Stimulated activated CD8-positive, alpha-beta memory T cell treated with anti-CD3 and anti-CD28 coated beads, Interleukin-4, amount 100 ng/mL, for 24 hours (primary cell): Measurements from ENCODE around the gene TBX1.
"Not testable (repeated sequence)": the region's sequence is repeated elsewhere in the genome, so short reads cannot be mapped to it uniquely, and the experiment has no call there.

Experiments used
- DNase-seq: peaks from one replicate; pipeline ENCODE4 v3.0.0-alpha.2; 2020; ENCODE audit warnings: low read depth

Gene TBX1

DNA sequence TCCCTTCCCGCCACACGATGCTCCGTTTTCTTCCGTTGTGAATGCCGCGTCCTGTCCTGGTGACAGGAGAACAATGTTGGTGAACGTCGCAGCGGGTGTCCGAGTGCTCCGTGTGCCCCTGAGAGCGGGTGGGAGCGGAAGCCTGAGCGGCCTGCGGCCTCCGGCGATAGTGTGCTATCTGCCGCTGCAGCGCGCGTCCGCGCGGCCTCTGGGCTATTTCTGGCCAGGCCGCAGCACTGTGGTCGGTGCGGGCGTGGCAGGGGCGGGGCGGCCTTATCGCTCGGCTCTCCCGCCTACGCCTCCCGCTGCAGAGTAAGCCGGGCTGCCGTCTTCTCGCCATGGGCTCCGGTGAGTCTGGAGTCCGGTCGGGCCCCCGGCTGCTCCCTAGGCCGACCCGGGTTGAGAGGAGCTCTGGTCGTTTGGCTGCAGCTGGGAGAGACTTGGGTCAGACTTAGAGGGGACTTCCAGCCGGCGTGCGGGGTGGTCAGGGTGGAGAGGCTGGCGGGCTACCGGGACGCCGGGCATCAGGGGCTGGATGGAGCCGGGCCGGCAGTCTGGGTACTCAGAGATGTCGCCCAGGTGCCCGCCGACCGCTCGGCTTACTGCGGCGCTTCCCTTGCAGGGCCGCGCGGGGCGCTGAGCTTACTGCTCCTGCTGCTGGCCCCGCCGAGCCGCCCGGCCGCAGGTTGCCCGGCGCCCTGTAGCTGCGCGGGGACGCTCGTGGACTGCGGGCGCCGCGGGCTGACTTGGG lies 37.2 kb upstream of the TBX1 start, which contains the start of gene GP1BB:
TSS of gene GP1BB (plus strand) at position 308 of the 751 bp plus-strand sequence. CDS start at position 339, 31 bp downstream.
- no peak for DNase-seq

DNA sequence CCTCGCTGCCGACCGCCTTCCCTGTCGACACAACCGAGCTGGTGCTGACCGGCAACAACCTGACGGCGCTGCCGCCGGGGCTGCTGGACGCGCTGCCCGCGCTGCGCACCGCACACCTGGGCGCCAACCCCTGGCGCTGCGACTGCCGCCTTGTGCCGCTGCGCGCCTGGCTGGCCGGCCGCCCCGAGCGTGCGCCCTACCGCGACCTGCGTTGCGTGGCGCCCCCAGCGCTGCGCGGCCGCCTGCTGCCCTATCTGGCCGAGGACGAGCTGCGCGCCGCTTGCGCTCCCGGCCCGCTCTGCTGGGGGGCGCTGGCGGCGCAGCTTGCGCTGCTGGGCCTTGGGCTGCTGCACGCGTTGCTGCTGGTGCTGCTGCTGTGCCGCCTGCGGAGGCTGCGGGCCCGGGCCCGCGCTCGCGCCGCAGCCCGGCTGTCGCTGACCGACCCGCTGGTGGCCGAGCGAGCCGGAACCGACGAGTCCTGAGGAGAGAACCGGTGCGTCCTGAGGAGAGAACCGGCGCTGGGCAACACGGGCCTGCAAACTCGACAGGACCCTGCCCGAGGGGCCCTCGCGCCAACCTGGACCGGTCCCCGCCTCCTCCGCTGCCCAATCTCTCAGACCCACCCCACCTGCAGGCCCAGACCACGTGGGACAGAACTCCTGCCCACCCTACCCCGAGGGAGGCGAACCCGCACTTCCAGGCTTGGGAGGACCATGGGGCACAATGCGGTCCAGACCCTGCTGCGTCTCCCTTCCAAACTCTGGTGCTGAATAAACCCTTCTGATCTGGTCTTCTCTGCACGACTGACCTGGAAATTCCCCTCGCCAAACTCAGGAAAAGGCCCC lies 36.4 kb upstream of the TBX1 start:
- DNase-seq: peak; percentile 21

DNA sequence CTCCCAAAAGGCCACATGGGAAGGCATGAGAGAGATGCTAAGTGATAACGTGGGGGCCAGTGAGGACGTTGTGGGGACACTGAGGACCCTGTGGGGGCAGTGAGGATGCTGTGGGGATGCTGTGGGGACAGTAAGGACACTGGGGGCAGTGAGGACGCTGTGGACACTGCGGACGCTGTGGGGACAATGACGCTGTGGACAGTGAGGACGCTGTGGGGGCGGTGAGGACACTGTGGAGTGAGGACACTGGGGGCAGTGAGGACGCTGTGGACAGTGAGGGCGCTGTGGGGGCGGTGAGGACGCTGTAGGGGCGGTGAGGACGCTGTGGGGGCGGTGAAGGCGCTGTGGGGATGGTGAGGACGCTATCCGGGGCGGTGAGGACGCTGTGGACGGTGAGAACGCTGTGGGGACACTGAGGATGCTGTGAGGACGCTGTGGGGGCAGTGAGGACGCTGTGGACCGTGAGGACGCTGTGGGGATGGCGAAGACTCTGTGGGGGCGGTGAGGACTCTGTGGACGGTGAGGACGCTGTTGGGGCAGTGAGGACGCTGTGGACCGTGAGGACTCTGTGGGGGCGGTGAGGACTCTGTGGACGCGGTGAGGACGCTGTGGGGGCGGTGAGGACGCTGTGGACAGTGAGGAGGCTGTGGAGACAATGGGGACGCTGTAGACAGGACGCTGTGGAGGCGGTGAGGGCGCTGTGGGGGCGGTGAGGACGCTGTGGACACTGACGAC lies 35.5 kb upstream of the TBX1 start:
- no peak for DNase-seq

DNA sequence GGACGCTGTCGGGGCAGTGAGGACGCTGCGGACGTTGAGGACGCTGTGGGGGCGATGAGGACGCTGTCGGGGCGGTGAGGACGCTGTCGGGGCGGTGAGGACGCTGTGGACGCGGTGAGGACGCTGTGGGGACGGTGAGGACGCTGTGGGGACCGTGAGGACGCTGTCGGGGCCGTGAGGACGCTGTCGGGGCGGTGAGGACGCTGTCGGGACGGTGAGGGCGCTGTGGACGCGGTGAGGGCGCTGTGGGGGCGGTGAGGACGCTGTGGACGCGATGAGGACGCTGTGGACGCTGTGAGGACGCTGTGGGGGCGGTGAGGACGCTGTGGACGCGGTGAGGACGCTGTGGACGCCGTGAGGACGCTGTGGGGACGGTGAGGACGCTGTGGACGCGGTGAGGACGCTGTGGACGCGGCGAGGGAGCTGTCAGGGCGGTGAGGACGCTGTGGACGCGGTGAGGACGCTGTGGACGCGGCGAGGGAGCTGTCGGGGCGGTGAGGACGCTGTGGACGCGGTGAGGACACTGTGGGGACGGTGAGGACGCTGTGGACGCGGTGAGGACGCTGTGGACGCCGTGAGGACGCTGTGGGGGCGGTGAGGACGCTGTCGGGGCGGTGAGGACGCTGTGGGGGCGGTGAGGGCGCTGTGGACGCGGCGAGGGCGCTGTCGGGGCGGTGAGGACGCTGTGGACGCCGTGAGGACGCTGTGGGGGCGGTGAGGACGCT lies 34.4 kb upstream of the TBX1 start:
- DNase-seq: not testable (repeated sequence)

DNA sequence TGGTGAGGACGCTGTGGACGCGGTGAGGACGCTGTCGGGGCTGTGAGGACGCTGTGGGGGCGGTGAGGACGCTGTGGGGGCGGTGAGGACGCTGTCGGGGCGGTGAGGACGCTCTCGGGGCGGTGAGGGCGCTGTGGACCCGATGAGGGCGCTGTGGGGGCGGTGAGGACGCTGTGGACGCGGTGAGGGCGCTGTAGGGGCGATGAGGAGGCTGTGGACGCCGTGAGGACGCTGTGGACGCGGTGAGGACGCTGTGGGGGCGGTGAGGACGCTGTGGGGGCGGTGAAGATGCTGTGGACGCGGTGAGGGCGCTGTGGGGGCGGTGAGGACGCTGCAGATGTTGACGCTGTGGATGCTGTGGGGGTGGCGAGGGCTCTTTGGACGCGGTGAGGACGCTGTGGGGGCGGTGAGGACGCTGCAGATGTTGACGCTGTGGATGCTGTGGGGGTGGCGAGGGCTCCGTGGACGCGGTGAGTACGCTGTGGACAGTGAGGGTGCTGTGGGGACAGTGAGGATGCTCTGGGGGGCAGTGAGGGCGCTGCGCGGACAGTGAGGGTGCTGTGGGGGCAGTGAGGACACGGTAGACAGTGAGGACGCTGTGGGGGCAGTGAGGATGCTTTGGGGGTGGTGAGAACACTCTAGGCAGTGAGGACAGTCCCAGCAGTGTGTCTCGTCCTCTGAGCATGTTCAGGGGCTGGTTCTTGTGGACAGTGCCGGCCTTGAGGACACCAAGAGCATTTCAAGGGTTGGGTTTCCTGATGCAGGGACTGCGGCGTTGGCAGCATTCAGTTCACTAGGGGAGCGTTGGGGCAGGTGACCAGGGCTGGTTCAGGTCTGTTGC lies 33.0 kb upstream of the TBX1 start:
- no peak for DNase-seq

DNA sequence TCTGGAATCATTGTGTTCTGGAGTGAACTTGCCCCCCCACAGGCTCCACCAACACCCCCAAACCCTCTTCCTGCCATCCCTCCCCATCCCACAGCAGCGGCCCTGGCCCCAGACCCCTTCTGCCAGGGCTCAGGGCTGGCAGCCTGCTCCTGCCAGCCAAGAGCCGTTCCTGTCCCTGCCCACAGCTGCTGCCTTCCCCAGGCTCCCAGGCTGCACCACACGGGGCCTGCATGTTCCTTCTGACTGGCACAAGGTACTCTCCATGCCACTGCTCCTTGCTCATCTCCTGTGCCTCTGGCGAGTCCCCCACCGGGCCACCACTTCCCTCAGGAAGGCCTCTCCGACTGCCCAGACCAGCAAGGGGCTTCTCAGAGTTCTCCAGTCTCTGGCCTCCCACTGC lies 32.3 kb upstream of the TBX1 start:
- no peak for DNase-seq

DNA sequence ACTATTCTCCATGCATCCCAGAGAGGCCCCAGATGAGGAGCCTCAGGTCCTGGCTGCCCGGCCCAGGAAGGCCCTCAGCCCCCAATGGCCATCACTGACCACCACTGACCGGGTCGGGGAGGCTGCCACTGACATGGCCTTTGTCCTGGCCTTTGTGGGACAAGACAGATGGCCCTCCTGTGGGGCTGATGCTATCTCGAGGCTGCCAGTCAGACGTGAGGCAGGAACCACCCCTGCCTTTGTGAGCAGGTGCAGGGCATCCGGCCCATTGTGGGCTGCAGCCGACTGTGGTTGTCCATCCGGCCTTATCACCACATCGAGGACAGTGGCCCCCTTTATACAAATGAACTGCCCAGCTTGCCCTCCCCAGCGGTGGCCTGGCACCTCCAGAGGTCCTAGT lies 31.7 kb upstream of the TBX1 start:
- no peak for DNase-seq

DNA sequence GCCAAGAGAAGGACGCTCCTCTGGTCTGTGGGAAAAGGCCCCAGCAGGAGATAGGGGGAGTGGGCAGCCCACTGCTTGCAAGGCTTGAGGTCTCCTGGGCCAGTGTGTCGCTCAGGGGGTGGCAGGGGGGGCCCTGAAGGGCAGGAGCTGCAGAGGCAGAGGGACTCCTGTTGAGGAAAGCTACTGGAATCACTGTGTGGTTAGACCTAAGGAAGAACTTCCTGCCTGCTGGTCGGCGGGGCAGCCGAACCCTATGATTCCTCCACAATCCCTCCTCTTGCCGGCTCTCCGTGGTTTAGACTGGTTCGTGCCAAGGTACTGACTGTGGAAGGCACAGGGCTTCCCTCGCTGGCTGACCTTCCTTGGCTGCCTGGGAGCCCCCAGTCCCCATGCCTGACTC lies 31.1 kb upstream of the TBX1 start:
- DNase-seq: no peak

DNA sequence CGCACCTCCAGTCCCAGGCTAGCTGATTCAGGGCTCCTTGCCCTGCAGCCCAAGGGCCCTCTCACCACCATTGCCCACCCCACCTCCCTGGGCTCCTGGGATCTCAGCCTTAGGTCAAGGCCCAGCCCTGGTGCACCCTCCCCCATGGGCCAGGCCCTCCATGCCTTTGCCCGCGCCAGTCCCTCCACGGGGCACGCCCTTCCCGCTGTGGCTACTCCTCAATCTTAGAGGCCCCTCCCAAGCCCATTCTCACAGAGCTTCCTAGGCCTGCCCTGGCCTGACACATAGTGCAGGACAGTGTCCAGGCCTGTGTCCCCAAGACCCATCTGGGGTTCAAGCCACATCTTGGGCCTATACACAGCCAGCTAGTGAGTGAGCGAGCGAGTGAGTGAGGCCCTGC lies 30.4 kb upstream of the TBX1 start:
- no peak for DNase-seq

DNA sequence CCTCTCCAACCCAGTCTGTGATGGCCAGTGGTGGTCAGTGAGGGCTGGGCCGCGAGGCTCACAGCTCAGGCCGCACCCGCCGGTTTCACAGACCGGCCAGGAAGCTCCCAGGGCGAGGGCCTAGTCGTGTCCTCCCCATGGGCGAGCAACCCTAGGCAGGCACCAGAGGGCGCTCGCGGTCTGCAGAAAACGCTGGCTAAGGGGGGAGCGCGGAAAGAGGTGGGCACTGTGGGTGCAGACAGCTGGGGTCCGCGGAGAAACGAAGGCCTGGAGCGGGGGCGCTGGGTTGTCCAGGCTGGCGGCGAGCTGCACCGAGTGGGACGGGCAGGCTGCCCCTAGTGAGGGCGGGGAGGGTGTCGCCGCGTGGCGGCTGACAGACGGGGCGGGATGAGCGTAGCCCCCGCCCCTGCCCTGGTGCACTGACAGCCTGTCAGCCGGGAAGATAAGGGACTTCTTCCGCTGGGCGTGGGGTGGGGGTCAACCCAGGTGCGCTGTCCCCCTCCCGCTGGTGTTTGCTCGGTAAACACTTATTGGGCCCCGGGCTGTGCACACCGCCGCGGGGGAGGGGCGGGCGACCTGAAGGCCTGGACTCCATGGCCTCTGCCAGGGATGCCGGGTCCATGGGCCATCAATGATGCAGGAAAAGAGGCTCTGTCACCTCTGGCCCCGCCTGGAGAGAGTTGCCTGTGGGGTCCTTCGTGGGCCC lies 29.8 kb upstream of the TBX1 start:
- peak; percentile 76 for DNase-seq

DNA sequence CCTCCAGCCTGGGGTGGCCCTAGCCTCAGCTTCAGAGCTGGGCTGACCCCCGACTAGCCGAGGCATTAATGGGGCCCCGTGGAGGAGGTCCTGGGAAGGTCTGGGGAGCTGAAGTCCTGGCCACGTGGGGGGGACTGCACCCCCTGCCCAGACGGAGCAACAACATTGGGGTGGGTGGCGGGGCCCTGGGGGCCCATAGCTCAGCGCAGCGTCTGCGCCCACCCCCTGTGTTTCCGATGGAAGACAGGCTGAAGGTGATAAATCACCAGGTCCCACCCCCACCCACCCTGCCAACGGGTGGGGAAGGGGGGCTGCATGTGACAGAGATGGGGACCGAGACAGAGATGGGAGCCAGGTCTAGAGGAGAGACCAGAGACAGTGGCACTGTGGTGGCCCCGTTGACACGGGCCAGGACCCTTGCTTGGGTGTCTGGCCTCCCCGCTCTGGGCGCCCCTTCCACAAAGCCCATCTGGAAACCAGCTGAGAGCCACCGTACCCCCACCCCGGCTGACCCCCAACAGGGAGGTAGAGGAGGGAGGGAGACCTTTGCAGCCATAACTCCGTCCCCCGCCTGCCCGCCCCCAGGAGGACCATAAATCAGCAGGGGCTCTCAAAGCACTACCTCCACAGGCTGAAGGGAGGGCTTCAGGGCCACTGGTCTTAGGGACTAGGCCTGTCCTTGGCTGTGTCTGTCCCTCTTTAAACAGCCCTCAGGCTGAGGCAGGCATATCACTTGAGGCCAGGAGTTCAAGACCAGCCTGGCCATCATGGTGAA lies 29.0 kb upstream of the TBX1 start:
- DNase-seq: no peak

DNA sequence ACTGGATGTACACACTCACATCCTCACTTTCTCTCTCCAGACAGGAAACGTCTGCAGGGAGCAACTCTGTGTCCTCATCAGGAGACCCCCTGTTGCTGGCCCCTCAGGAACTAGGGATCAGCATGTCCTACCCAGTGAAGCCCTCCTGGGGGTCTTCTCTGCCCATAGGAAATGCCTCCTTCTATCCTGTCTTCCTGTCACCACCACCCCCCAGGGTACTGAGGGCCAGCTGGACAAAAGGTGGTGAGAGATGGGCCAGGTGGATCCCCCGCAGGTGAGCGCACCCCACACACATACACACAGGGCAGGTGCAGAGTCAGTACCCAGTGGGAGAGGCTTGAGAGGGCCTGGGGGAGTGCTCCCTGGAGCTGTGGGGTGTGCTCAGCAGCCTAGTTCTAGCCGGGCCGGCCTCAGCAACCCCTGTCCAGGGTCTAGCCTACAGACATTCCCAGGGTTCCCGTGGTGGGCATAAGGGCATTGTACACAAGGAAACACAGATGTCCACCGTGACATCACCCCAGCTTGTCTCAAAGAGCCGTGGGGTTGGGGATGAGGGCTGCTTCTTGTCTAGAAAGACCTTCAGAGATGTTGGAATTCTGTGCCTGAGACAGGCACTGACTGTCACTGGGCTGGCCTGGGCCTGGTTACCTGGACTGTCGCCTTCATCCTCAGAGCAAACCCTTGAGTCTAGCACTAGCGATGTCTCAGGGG lies 28.0 kb upstream of the TBX1 start:
- DNase-seq: no peak

DNA sequence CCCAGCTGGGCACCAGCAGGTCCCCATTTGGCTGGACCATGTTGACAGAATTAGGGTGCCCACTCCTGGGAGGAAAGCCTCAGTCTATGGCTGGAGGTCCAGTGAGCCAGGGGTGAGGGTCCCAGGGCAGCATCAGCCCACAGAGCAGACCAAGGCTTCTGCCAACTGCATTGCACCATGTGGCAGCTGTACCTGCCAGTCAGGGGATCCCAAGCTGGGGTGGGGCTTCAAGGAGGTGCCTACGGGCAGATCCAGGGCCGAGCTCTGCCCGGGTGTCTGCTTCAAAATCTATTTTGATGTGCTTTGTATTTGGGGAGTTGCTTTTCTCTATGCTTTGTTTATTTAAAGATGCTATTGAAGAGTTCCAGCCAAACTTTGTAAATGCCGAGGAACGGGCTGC lies 26.8 kb upstream of the TBX1 start:
- no peak for DNase-seq

DNA sequence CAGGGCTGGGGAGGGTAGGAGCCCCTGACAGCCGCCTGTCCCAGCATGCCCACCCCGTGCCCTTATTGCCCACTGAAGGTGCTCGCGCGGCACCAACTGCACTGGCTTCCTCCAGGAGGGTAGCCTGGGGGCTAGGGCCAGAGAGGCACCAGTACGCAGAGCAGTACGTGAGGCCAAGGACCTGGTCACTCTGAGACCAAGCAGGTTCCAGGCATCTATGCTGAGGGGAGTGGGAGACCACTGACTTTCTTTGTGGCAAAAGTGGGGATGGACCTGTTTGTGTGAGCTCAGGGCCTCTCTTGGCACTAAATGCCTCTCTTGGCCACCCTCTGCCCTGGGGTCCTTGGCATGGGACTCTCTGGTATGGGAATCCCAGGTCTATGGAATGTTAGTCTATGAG lies 26.4 kb upstream of the TBX1 start:
- no peak for DNase-seq

DNA sequence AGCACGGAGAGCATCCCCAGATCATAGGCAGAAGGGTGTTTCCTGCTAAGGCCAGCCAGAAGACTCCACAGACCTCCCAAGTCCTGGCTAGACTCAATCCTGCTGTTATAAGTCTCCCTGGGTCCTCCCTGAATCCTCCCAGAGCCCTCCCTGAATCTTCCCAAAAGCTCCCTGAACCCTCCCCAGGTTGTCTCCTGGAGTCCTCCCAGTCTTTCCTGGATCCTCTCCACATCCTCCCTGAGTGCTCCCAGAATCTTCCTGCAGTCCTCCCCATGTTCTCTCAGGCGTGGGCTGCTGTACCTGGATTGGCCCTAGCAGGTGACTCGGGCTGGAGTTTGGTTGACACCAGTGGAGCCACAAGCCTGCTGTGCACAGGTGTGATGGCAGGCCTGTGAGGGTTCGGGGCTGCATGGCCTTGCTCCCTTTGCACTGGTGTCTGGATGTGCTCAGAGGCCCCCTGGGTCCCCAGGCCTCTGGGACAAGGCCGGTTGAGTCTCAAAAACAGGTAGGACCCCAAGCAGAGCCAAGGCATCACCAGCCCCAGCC lies 25.7 kb upstream of the TBX1 start:
- DNase-seq: no peak

DNA sequence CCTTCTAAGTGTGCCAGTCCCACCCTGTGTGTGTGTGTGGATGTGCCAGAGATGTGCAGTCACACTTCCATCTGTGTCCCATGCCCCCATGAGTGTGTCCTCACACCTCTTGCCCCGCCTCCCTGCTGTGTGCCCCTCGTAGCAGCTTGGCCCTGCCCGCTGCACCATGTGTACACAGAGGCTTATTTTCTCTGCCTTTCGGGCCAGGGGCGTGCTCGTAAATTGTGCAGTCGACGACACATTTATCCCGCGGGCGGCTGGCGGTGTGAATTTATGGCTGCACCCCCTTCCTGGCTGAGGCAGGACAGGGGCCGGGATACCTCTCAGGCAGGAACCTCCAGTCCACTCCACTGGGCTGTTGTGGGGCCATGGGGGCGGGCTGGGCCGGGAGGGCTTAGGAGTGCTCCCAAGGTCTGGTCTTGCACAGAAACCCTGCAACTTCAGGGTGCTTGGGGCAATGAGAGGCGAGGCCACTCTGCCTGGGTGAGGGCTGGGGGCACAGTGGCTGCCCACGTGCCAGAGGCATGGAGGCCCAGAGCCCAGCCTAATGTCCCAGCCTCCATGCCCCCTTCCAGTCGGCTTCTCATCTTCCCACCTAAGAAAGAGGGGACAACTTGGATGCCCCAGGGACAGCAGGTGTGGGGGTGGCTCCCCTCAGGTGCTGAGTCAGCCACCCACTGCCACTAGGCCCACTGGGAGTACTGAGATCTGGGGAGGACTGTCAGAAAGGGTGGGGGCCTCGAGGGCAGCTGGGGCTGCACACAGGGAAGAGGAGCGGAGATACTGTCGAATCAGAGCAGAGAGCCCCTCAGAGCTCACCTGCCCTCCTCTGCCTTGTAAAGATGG lies 24.7 kb upstream of the TBX1 start:
- DNase-seq: no peak

DNA sequence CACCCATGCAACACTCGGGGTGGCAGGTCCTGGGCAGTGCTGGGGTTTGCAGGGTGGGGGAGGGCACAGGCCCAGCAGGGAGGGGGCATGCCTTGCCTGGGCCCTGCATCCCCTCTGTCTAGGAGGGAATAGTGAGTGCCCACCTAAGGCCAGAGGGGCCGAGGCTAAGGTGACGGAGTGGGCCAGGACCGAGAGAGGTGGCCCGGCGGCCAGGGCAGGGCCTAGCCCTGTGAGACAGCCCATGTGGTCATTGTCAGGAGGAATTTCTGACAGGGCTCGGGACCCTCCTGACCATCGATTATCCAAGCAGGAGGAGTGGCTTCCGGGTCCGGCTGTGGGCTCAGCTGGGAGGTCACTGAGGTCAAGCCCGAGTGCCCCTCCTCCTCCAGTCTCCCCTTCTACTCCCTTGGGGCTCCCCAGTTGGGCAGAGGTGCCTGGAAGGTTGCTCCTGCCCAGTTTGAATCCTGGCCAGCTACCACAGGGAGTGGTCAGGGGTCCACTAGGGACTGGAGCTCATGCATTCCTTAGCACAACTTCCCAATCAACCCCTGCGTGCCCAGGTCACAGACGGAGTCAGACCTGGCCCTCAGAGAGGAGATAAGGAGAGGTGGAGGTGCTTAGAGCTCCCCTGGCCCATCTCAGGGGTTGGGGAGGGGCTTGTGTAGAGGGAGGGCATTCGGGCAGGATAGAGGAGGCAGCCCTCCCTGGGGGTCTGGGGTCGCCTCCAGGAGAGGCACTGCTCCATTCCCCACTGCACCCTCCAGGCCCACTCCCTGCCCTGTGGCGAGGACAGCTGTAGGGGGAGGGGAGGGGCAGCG lies 22.5 kb upstream of the TBX1 start:
- no peak for DNase-seq
